ENCODE data around the gene NXPH1.

The NXPH1 gene

GRCh38 chr7:8499128-8499527, 65.7 kb downstream of the NXPH1 start:
- H3K27ac ChIP-seq: no peak overlapping the region
- H3K4me3 ChIP-seq: no peak overlapping the region
- TF ChIP-seq CTCF (IDR thresholded peaks at IDR 0.05): no peak
- no peak for DNase-seq (ENCODE audit: low spot score)

- DNase-seq (ENCODE audit: low spot score): no peak
- no peak for TF ChIP-seq CTCF (IDR thresholded peaks at IDR 0.05)
- Histone ChIP-seq H3K27ac (no peak overlapping the region), H3K4me3 (no peak overlapping the region)
Measured at GRCh38 chr7:8500286-8500685, 66.9 kb downstream of the NXPH1 start.

- H3K4me3 ChIP-seq: no peak overlapping the region
- TF ChIP-seq CTCF (IDR thresholded peaks at IDR 0.05): no peak
- DNase-seq (ENCODE audit: low spot score): no peak
- no peak overlapping the region for H3K27ac ChIP-seq
Measured at GRCh38 chr7:8507566-8507965, 74.2 kb downstream of the NXPH1 start.

GRCh38 chr7:8509621-8510020, 76.2 kb downstream of the NXPH1 start:
- DNase-seq (ENCODE audit: low spot score): no peak
- Histone ChIP-seq H3K27ac (no peak overlapping the region), H3K4me3 (no peak overlapping the region)
- TF ChIP-seq CTCF (IDR thresholded peaks at IDR 0.05): no peak

- DNase-seq (ENCODE audit: low spot score): no peak
- Histone ChIP-seq H3K27ac (no peak overlapping the region), H3K4me3 (no peak overlapping the region)
- TF ChIP-seq CTCF (IDR thresholded peaks at IDR 0.05): no peak
Measured at GRCh38 chr7:8511855-8512254, 78.4 kb downstream of the NXPH1 start.

GRCh38 chr7:8514781-8515519, 81.5 kb downstream of the NXPH1 start:
- Histone ChIP-seq H3K4me3 (no peak overlapping the region), H3K27ac (no peak overlapping the region)
- TF ChIP-seq CTCF (IDR thresholded peaks at IDR 0.05): no peak
- DNase-seq (ENCODE audit: low spot score): no peak

GRCh38 chr7:8515640-8516185, 82.3 kb downstream of the NXPH1 start:
- TF ChIP-seq CTCF (IDR thresholded peaks at IDR 0.05): no peak
- no peak for DNase-seq (ENCODE audit: low spot score)
- Histone ChIP-seq H3K4me3 (no peak overlapping the region), H3K27ac (no peak overlapping the region)
